T follicular helper cell (primary cell): Measurements from ENCODE around the gene LSM7.

ENCODE experiments used
- DNase-seq: peaks from one replicate; pipeline ENCODE4 v3.0.0-alpha.2; 2020; ENCODE audit warnings: low read depth

The LSM7 gene

GRCh38 chr19:2278459-2279158 lies 49.8 kb downstream of the LSM7 start:
- DNase-seq = no peak

GRCh38 chr19:2277138-2277537 lies 51.2 kb downstream of the LSM7 start:
- no peak for DNase-seq

DNA sequence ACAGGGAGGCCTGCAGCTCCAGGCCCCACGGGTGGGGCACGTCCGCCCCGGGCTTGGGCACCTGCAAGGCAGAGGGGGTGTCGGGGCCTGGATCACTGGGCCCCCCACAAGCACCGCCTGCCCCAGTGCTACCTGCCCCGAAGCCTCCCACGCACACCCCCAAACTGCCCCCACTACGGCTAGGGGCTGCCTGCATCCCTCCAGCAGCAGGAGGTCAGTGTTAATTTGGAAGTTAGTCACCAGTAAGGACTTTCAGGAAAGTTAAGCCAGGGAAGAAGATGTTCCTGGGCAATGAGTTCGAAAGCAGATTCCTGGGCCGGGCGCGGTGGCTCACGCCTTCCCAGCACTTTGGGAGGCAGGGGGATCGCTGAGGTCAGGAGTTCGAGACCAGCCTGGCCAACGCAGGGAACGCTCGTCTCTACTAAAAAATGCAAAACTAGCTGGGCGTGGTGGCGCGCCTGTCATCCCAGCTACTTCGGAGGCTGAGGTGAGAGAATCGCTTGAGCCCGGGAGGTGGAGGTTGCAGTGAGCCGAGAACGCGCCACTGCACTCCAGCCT lies 51.9 kb downstream of the LSM7 start:
- no peak for DNase-seq

- no peak for DNase-seq
These were observed 52.6 kb downstream of the LSM7 start for GRCh38 chr19:2275588-2276428.

- no peak for DNase-seq
These were observed 53.4 kb downstream of the LSM7 start for GRCh38 chr19:2274931-2275535.

DNA sequence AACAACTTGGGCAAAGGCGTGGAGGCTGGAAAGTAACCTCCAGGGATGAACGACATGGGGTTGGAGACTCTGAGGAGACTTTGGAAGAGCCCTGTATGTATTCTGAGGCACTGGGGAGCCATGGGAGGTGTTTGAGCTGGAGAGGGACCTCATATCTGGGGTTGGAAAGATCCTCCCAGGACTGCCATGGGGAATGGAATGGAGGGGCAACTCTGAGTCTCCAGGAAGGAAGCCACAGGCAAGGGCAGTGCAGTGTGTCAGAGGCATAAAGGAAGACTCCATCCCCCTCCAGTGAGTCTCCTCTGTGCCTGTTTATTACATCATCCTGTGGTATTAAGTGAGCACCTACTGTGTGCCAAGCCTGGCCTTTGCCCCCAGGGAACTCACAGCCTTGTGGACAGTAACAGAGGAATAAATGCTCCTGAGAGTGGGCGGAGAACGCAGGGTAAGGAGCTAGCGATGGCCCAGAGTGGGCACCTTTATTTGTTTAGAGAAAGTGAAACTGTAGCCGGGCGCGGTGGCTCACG lies 54.1 kb downstream of the LSM7 start:
- no peak for DNase-seq

DNA sequence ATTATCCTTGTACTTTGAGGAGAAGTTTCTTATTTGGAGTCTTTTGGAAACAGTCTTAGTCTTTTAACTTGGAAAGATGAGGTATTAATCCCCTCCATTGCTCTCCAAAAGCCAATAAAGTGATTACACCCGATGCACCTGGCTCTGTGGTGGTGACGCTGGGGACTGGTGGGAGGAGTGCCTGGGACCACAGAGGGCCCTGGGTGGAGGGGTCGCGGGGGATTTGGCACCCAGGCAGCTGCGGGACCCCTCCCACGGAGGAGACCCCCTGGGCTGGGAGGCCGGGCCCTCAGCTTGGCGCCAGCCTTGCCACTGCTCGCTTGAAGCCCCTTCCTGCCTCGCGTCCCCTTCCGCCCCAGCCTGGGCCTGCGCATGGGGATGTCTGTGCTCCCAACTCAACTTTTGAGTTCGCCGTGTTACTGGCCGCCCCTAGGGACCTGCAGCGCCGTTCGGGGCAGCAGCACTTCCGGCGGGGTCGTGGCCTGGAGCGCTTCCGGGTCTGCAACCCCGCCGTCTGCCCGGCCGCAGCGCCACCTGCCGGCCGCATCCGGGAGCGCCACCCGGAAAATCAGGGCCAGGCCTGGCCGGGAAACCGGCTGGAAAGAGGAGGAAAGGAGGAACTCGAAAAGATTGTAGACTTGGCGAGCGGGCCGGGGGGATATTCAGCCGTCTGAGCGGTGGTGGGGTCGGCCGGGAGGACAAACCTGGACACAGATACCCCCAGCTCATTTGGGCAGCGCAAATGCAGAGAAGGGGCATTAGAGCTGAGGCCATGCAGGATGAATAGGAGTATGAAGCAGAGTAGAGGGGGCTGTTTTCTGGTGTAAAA lies 54.8 kb downstream of the LSM7 start:
- DNase-seq = peak; percentile 64
